ENCODE results near the gene TPRX2.
"Not testable (repeated sequence)": the region's sequence is repeated elsewhere in the genome, so short reads cannot be mapped to it uniquely, and the experiment has no call there.

The TPRX2 gene

DNA sequence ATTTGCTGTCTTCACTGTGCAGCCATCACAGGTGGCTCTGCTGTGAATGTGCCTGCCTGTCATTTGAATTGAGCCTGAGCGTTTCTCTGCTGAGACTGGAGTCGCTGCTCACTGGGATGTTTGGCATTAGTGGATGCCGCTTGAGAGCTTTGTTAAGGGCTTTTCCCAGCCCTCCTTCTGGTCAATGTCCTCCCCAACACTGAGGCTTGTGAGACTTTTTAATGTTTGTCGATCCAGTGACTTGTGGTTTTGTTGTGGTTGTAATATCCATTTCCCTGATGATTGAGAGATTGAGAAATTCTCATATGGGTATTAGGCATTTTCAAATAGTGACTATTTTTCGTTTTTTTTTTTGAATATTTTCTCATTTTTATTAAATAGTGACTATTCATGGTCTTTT lies 2.6 kb downstream of the TPRX2 start:
- DNase-seq (ENCODE audit: low read depth in 2 of 2), result no peak

DNA sequence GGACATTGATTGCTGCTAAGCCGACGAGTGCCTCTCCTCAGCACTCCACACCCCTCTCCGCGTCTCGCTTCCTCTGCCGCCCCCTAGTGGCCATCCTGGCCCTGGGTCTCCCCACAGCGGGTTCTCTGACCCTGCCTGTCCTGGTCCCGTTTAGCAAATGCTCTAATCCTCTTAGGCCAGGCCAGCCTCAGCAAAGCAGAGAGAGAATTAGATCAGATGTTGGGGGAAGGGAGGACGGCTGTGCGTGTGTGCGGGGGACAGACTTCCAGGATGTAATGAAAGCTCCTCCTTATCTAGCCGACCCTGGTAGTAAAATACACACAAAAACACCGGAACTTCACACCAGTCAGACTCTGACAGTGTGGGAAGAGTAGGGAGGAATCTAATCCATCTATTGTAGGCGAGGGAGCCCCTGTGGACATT lies 4.5 kb downstream of the TPRX2 start:
- peak; percentile 62 to 77 for DNase-seq (ENCODE audit: low read depth in 2 of 2)

GRCh38 chr19:47865166-47865565 lies 6.1 kb downstream of the TPRX2 start:
- DNase-seq (ENCODE audit: low read depth in 2 of 2), result no peak

DNA sequence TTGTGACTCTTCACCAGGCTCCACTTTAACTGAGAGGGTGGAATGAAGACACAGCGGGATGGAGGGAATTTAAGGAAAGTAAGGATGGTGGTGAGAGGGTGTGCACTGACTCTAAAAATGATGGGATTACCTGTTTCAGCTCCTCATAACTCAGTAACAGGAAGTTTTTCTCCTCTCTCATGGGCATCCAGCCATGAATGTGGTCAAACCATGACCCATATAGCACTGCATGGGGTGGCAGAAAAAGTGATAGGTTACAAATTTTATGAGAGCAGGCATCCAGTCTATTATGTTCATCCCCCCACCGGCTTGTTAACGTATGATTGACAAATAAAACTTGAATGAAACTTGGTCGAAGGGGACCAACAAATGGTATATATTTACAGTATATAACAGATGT lies 19.9 kb downstream of the TPRX2 start:
- no peak for DNase-seq (ENCODE audit: low read depth in 2 of 2)

DNA sequence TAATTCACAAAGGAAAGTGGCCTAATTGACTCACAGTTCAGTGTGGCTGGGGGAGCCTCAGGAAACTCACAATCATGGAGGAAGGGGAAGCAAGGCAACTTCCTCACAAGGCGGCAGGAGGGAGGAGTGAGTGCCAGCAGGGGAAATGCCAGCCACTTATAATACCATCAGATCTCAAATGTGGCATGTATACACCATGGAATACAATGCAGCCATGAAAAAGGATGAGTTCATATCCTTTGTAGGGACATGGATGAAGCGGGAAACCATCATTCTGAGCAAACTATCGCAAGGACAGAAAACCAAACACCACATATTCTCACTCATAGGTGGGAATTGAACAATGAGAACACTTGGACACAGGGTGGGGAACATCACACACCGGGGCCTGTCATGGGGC lies 20.4 kb downstream of the TPRX2 start:
- DNase-seq (ENCODE audit: low read depth in 2 of 2), result not testable (repeated sequence)

- no peak for DNase-seq (ENCODE audit: low read depth in 2 of 2)
Observed at GRCh38 chr19:47881757-47882156, 22.7 kb downstream of the TPRX2 start.

DNA sequence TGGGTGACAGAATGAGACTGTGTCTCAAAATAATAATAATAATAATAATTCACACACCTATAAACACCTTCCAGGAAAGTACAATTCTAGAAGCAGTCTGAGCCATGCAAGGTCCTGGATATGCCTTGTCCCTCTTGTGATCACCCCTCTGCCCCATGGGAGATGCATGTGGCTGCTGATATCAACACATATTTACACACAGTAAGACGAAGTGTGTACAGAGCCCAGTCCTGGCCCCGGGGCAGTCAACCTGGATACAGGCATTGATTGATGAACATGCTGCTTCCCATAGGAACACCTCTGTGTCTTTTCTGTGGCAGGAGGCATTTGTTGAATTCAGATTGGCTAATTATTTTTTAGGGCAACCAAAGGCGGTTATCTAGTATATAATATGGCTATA lies 23.9 kb downstream of the TPRX2 start:
- no peak for DNase-seq (ENCODE audit: low read depth in 2 of 2)

GRCh38 chr19:47885067-47885463 lies 26.0 kb downstream of the TPRX2 start:
- no peak for DNase-seq (ENCODE audit: low read depth in 2 of 2)

DNA sequence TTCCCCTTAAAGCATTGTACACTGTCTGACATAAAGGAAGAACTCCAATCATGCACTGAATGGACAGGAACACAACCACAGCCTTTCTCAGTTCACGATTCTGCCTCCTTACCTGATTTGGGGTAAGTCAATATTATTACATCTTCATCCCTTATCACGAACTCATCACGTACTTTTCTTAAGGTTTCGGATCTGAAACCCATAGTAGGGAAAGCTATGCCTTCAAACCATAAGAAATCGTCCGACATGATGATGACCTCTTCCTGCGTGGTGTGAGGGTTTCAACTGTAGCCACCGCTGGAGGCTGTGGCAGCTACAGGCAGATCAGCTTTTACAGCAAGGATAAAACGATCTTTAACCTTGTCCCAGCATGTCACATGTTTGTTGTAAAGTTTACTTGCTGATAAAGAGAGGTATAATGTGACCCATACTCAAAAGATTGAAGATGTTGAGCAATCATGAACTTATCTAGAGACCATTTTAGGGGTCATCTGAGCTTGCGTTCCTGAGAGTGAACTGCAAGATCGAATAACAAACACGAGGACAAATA lies 27.1 kb downstream of the TPRX2 start, which contains the start of gene SULT2A1:
Gene SULT2A1 (minus strand): TSS at position 306 of the 550 bp plus-strand sequence. CDS start 58 bp downstream, at position 248.
- DNase-seq (ENCODE audit: low read depth in 2 of 2), result no peak

DNA sequence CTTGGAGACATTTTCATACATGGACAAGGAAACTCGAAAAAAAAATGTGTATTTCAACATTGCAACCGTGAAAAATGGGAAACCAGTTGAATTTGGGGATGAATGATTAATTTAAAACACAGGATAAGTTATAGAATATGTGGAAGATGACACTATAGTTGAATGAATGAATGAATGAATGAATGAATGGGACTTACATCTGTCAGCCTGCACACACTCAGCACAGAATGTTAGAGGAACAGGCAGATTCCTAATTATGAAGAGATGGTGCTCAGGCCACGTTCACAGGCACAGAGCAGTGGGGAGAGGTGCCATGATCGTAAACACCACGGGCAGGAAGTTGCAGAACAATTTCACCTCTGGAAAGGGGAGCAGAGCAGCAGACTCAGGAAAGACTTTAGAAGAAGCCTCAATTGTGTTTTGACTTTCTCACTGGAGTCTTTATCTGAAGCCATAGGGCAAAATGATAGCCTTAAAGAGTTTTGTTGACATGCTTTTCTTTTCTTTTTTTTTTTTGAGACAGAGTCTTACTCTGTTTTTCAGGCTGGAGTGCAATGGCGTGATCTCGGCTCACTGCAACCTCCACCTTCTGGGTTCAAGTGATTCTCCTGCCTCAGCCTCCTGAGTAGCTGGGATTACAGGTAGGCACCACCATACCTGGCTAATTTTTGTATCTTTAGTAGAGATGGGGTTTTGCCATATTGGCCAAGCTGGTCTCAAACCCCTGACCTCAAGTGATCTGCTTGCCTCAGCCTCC lies 32.0 kb downstream of the TPRX2 start:
- DNase-seq (ENCODE audit: low read depth in 2 of 2), result no peak

- DNase-seq (ENCODE audit: low read depth in 2 of 2), result no peak
Observed at GRCh38 chr19:47891622-47891922, 32.5 kb downstream of the TPRX2 start.

GRCh38 chr19:47891923-47892666 lies 33.1 kb downstream of the TPRX2 start:
- DNase-seq (ENCODE audit: low read depth in 2 of 2), result no peak

GRCh38 chr19:47895165-47895782 lies 36.2 kb downstream of the TPRX2 start:
- DNase-seq (ENCODE audit: low read depth in 2 of 2), result no peak

DNA sequence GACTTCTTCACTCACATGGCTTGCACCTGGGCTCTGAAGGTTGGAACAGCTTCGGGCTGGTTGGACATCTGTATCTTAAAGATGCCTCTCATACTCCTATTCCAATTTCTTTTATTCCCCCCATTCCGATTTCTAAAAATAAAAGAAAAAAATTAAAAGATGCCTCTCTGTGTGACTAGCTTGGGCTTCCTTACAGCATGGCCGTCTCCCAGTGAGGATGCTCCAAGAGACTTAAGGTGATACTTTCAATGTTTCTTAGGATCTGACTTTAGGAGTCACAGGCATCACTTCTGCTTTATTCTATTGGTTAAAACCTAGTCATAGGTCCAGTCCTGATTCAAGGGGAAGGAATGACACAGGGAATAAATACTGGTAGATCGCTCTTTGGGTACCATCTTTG lies 37.0 kb downstream of the TPRX2 start:
- no peak for DNase-seq (ENCODE audit: low read depth in 2 of 2)

- DNase-seq (ENCODE audit: low read depth in 2 of 2), result no peak
Observed at GRCh38 chr19:47896773-47897172, 37.7 kb downstream of the TPRX2 start.

GRCh38 chr19:47897861-47898260 lies 38.8 kb downstream of the TPRX2 start:
- no peak for DNase-seq (ENCODE audit: low read depth in 2 of 2)

GRCh38 chr19:47899335-47899734 lies 40.3 kb downstream of the TPRX2 start:
- no peak for DNase-seq (ENCODE audit: low read depth in 2 of 2)

- DNase-seq (ENCODE audit: low read depth in 2 of 2), result no peak
Observed at GRCh38 chr19:47901370-47901769, 42.3 kb downstream of the TPRX2 start.

GRCh38 chr19:47909350-47909749 lies 50.3 kb downstream of the TPRX2 start:
- peak; percentile 6 to 49 for DNase-seq (ENCODE audit: low read depth in 2 of 2)

DNA sequence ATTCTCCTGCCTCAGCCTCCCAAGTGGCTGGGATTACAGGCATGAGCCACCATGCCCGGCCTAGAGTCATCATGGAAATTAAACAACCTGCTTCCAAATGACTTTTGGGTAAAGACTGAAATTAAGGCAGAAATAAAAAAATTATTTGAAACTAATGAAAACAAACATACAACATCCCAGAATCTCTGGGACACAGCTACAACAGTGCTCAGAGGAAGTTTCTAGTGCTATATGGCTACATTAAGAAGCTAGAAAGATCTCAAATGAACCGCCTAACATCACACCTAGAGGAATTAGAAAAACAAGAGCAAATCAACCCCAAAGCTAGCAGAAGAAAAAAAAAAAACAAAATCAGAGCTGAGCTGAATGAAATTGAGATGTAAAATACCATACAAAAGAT lies 51.2 kb downstream of the TPRX2 start:
- not testable (repeated sequence) for DNase-seq (ENCODE audit: low read depth in 2 of 2)
